HG02970 (cell line): ENCODE results near the gene CREB3L4.
A peak's percentile ranks its signal among the peaks of the same experiment; 100 is the strongest.
"Not testable (repeated sequence)": the region's sequence is repeated elsewhere in the genome, so short reads cannot be mapped to it uniquely, and the experiment has no call there.

Experiments
- ATAC-seq: cut with Tn5 transposase; IDR thresholded peaks from one replicate; pipeline ENCODE4 v1.9.1; 2021; ENCODE audit warnings: mild to moderate bottlenecking, moderate library complexity, moderate number of reproducible peaks; ENCODE audit not compliant: unreplicated experiment, low FRiP score

CREB3L4 gene

GRCh38 chr1:153979091-153979490 lies 11.4 kb downstream of the CREB3L4 start:
- ATAC-seq, result not testable (repeated sequence)

GRCh38 chr1:153981735-153982134 lies 14.0 kb downstream of the CREB3L4 start:
- ATAC-seq, result not testable (repeated sequence)

- no peak for ATAC-seq
These were observed 16.6 kb downstream of the CREB3L4 start for GRCh38 chr1:153984123-153984894.

GRCh38 chr1:153985341-153985912 lies 17.7 kb downstream of the CREB3L4 start:
- no peak for ATAC-seq

GRCh38 chr1:153985941-153986761 lies 18.4 kb downstream of the CREB3L4 start, which contains the start of gene RAB13:
Gene RAB13, minus strand, starts transcription at chr1:153986339. Its CDS starts 103 bp downstream, at chr1:153986236.
- no peak for ATAC-seq

- no peak for ATAC-seq
These were observed 19.9 kb downstream of the CREB3L4 start for GRCh38 chr1:153987621-153988020.

GRCh38 chr1:153990468-153991150 lies 22.9 kb downstream of the CREB3L4 start, which contains the start of gene RPS27:
Gene RPS27, plus strand, starts transcription at chr1:153990762. Its CDS starts 35 bp downstream, at chr1:153990797.
- peak; percentile 66 for ATAC-seq

- ATAC-seq, result no peak
These were observed 23.5 kb downstream of the CREB3L4 start for GRCh38 chr1:153991151-153991630.

GRCh38 chr1:153991806-153992205 lies 24.1 kb downstream of the CREB3L4 start:
- ATAC-seq, result no peak

GRCh38 chr1:153995202-153995601 lies 27.5 kb downstream of the CREB3L4 start:
- no peak for ATAC-seq

GRCh38 chr1:153995640-153996039 lies 27.9 kb downstream of the CREB3L4 start:
- no peak for ATAC-seq

- not testable (repeated sequence) for ATAC-seq
These were observed 29.2 kb downstream of the CREB3L4 start for GRCh38 chr1:153996882-153997281.

GRCh38 chr1:154000420-154000819 lies 32.7 kb downstream of the CREB3L4 start:
- no peak for ATAC-seq

GRCh38 chr1:154006136-154006535 lies 38.4 kb downstream of the CREB3L4 start:
- no peak for ATAC-seq

- ATAC-seq, result no peak
These were observed 44.4 kb downstream of the CREB3L4 start for GRCh38 chr1:154012129-154012528.

- not testable (repeated sequence) for ATAC-seq
These were observed 44.8 kb downstream of the CREB3L4 start for GRCh38 chr1:154012543-154012942.

- ATAC-seq, result no peak
These were observed 46.6 kb downstream of the CREB3L4 start for GRCh38 chr1:154014154-154014907.

GRCh38 chr1:154019269-154019668 lies 51.6 kb downstream of the CREB3L4 start:
- ATAC-seq, result no peak

- ATAC-seq, result no peak
These were observed 52.2 kb downstream of the CREB3L4 start for GRCh38 chr1:154019940-154020339.
